M059J (cell line): Measurements from ENCODE around the gene TRIM36. TPM values are rescaled to one million over a fixed set of nuclear protein-coding genes. Genes with fewer than 3 reads are reported as not detected.

Source experiments
- total RNA-seq: library from RNA; depleted of rRNA; stranded (reverse); fragments of >200 nt; shearing (Covaris generic); gene quantifications from 2 replicates; pipeline ENCODE4 v1.2.3, GENCODE V29; 2014; rRNA removed

TRIM36 gene
- total RNA-seq, 1 experiment from 2014 or later, result 1.6 TPM

Other genes starting within 250 kb of the TRIM36 start
- 14.9 and 20.6 TPM in 2 replicates for gene PGGT1B, start 93.0 kb upstream of the TRIM36 start, total RNA-seq
- gene CCDC112, start 126.7 kb upstream of the TRIM36 start, total RNA-seq, result 2.5 and 4.8 TPM in 2 replicates